ENCODE data around the gene TSPAN9. TPM values are rescaled to one million over a fixed set of nuclear protein-coding genes. Genes with fewer than 3 reads are reported as not detected.
A peak's percentile ranks its signal among the peaks of the same experiment; 100 is the strongest.

The TSPAN9 gene
- total RNA-seq, 1 experiment from 2014 or later, result 11.0 TPM

DNA sequence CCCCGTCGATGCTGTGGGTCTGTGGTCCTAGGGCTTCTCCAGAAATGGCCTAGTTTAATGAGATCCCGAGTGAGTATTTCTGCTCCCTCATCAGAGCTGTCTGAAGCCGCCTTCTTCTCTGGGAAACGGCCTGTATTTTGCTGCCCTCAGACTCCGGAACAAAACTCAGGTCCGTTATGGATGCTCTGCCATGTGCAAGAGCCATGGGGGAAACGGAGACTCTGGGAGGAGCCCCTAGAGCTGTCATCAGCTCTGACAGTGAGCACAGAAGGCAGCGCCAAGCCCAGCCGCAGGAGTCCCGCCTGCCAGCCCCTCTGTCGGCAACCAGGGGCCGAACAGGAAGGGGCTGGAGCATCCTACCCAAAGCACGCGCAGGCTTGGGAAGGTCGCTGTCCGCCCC is 221.4 kb downstream of the TSPAN9 start:
- in situ Hi-C loops (cut with HindIII; ENCODE audit: low pct_unique_long_range_greater_than_20kb, low sequenced_read_pairs), result no loop called here
- DNase-seq (ENCODE audit: low read depth), result no peak

DNA sequence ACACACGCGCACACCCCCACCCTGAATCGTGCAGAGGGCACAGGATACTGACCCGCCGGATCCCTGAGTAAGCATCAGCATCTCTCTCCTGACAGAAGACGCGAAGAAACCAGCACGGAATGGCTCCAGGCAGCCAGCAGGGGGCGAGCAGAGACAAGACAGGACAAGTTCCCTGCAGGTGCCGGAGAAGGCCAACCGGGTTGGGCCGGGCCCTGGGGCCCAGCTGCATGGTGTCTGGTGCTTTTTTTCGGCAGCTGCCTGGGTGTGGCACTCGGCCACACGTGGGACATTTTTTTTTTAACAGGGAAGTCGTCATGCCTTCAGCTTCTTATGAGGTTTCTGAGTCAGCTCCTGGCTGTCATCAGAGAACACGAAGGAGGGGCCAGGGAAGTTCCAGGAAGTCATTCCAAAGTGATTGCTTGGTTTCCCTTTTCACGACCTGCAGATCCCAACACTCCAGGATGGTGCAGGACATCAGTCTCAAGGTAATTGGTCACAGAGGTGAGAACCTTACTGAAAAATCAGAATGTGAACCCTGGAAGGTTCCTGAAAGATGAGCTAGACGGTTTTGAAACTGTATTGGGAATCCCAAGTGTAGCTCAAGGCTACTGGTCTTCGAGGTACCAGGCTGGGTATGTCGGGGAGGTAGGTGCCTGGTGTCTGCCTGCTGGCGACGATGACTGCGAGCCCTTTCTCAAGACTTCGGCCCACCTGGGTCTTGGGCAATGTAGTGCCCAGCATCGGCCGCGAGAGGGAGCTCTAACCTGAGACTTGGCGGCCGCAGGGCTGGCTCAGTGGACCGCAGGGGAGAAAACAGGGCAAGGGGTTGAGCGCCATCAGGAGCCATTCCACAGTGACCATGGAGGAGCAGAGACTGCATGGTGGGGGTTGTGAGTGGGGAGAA is 223.0 kb downstream of the TSPAN9 start:
- DNase-seq (ENCODE audit: low read depth), result peak; percentile 97
- in situ Hi-C loops (cut with HindIII; ENCODE audit: low pct_unique_long_range_greater_than_20kb, low sequenced_read_pairs), result no loop called here

DNA sequence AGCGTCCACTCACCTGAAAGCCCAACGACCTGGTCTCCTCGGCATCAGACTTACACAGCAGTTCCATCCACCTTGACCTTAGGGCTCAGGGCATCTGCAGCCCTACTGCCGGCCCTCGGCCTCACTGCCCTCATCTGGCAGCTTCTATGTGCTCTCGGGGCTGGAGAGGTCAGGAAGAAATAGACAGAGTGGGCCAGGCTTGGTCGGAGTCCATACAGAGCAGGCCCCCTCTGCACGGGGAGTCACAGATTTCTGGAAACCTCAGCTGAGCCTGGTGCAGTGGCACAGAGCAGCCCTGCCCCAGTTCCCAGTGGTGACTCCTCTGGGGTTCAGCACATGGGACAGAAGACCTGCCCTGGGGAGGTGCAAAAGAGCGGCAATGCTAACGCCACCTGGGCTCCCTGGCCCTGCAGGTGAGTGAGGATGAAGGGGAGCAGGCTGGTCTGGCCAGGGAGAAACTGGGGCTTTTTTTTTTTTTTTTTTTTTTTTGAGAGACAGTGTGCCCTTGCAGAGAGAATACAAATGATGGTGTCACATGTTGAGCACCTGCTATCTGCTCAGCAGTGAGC is 223.7 kb downstream of the TSPAN9 start:
- in situ Hi-C loops (cut with HindIII; ENCODE audit: low pct_unique_long_range_greater_than_20kb, low sequenced_read_pairs), result no loop called here

DNA sequence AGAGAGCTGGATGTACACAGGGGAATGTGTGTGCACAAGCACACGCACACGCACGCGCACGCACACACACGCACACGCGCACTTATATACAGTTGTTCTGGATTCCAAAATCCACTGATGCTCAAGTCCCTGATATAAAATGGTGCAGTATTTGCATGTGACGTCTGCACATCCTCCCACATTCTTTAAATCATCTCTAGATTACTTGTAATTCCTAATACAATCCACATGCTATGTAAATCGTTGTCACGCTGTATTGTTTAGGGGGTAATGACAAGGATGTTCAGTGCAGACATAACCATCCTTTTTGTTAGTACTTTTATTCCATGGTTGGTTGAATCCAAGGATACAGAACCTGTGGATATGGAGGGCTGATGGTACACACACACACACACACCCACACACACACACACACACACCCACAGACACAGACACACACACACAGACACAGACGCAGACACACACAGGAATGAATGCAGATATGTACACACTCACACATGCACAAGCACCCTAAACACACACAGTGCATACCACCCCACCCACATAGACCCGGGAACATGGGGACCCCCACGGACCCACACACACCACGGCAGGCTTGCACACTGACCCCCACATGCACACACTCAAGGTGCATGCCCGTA is 225.3 kb downstream of the TSPAN9 start:
- in situ Hi-C loops (cut with HindIII; ENCODE audit: low pct_unique_long_range_greater_than_20kb, low sequenced_read_pairs), result no loop called here
- no peak for DNase-seq (ENCODE audit: low read depth)

More for the DNA sequence above, 223.7 kb downstream of the TSPAN9 start:
- DNase-seq (ENCODE audit: low read depth), result no peak

DNA sequence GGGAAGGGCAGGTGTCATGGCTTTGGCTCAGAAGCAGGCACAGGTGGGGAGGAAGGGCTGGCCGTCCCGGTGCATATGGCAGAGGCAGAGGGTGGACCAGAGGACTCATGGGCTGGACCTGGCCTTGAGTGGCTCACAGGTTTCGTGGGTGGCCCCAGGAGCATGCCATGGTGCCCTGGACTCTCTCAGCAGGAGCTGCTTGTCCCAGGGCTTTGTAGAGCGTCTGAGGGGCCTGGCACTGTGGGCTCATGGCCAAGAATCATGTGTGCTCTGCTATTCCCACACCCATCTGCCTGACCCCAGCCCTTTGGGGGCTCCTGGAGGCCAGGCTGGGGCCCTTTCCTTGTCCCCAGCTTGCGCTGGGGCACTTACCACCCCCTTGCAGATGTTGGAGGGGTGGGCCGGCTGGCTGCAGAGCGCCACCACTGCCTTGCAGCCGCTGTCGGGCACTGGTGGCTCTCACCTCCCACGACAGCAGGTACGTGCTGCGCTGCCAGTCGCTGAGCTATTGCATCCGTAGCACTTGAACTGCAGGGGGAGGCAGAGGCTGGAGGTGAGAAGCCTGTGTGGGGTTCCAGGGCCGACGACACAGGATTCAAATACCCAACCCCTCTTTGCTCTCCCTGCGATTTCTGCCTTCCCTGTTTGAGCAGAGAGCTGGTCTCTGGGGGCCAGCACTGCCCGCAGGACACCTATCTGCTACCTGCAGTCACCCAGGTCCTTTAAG is 226.4 kb downstream of the TSPAN9 start:
- peak; percentile 19 for DNase-seq (ENCODE audit: low read depth)
- in situ Hi-C loops (cut with HindIII; ENCODE audit: low pct_unique_long_range_greater_than_20kb, low sequenced_read_pairs), result no loop called here

DNA sequence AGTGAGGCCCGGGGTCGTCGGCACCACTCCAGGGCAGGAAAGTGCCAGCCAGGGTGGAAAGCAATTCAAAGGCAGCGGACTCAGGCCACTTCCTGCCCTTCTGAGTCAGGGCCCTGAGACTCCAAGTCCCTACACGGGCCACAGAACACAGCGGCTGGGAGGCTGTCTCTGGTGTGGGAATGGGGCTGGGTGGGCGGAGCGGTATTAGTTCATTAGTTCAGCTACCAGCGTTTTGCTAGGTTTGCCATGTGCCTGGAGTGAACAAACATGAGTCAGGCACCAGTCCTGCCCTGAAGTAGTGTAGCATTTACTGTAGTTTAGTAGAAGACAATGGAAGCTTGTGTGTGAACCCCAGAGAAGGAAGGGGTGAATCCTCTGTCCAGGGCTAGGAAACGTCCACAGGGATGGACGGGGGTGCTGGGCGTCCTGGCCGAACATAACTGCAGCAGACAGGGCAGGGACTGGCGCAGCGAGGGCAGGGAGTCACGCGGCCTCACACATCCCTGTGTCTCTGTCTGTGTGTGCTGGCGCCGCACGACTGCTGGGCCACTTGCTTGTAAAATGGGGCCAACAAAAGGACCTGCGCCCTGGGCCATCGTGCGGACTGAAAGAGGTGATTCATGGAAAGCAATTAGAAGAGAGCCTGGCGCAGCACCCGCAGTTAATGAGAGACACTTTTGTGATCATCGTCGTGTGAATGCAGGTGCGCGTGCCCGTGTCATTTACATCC is 227.4 kb downstream of the TSPAN9 start:
- in situ Hi-C loops (cut with HindIII; ENCODE audit: low pct_unique_long_range_greater_than_20kb, low sequenced_read_pairs), result no loop called here
- peak; percentile 91 for DNase-seq (ENCODE audit: low read depth)

DNA sequence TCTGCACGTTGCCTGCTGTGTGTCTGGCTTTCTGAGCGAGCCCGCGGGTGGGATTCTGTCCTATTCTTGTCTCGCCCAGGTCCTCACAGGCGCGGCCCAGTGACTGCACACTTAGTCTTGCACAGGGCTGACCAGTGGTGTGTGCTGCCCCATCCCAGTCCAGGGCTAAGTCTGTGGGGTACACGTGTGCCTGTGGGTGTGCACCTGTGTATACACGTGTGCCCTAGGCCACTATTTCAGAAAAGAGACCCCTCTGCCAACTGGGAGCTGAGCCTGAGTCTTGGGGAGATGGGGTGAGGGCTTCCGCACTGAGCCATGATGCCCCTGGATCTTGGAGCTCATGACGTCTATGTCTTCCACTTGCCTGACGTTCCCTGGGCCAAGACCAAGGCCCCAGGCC is 228.3 kb downstream of the TSPAN9 start:
- DNase-seq (ENCODE audit: low read depth), result no peak
- in situ Hi-C loops (cut with HindIII; ENCODE audit: low pct_unique_long_range_greater_than_20kb, low sequenced_read_pairs), result no loop called here

DNA sequence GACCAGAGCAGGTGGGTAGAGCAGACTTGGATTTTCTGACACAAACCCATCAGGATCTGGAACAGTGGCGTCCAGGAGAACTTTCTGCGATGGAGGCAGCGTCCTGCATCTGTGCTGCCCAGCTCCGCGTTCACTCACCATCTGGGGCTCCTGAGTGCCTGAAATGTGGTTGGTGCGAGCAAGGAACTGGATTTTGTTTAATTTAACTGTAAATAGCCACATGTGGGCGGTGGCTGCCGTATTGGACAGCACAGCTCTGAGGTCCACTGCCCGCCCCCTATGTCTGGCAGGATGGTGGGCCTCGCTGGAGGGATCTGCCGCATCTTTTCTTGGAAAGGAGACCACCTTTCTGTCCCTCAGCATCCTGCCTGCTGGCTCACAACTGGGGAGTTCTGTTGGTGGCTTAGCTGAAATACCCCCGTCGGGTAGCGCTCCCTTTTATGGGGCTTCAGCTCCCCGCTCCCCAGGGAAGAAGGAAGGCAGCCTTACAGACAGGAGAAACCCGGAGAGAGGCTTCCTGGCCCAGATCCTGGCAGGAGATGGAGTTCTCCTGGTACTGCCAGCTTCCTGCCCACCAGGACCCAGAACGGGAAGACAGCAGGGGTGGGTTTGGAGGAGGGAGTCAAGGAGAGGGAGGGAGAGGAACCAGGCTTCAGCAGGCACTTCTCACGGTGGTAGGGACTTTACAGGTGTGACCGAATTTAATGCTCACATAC is 228.9 kb downstream of the TSPAN9 start:
- in situ Hi-C loops (cut with HindIII; ENCODE audit: low pct_unique_long_range_greater_than_20kb, low sequenced_read_pairs), result no loop called here
- no peak for DNase-seq (ENCODE audit: low read depth)

DNA sequence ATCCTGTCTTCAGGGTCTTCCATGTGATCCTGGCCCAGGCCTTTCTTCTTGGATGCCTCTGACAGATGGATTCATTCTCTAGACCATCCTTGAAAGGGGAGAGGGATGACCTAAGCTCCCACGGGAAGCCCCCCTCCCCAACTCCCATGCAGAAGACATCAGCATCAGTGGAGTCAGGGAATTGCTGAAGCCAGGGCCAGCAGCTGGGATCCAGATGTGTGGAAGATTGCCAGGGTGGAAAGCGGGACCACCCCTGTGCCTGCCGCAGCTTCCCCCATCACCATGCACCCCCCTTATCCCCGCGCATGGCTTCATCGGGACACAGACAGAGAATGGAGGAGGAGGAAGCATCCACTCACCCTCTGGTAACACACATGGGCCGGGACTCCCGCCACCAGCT is 230.2 kb downstream of the TSPAN9 start:
- DNase-seq (ENCODE audit: low read depth), result no peak
- in situ Hi-C loops (cut with HindIII; ENCODE audit: low pct_unique_long_range_greater_than_20kb, low sequenced_read_pairs), result no loop called here

DNA sequence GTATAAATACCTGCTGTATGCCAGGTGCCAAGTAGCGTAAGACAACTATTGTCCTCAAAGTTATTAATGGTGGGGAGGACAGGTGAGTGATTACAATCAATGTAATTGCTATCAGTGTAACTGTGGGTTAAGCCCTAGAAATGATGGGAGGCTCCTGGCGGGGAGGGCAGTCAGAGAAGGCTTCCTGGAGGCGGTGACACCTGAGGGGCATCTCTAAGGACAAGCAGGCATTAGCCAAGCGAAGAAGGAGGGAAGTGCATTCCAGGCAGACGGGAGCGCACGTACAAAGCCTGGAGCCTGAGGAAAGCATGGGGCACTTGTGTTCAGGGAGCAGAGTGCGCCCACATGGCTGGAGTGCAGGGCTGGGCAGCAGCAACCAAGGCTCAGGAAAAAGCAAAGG is 230.9 kb downstream of the TSPAN9 start:
- DNase-seq (ENCODE audit: low read depth), result no peak

DNA sequence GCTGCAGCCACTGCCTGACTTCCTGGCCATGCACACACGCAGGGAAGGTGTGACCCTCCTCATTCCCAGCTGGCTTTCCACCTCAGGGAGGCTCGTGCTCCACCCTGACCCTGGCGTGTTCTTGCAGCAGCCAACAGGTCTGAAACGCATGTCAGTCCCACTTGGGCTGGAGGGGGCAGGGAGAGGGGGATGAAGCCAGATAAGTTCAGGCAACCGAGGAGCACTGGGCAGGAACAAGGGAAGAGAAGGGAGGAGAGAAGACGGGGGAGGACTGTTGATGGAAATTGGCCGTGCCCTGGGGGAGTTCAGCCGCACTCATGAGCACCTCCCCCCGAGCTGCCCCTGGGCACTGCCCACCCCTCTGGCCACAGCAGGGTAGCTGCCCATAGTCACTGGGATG is 231.4 kb downstream of the TSPAN9 start:
- no peak for DNase-seq (ENCODE audit: low read depth)
- in situ Hi-C loops (cut with HindIII; ENCODE audit: low pct_unique_long_range_greater_than_20kb, low sequenced_read_pairs), result no loop called here

More for the DNA sequence above, 230.9 kb downstream of the TSPAN9 start:
- in situ Hi-C loops (cut with HindIII; ENCODE audit: low pct_unique_long_range_greater_than_20kb, low sequenced_read_pairs), result no loop called here

DNA sequence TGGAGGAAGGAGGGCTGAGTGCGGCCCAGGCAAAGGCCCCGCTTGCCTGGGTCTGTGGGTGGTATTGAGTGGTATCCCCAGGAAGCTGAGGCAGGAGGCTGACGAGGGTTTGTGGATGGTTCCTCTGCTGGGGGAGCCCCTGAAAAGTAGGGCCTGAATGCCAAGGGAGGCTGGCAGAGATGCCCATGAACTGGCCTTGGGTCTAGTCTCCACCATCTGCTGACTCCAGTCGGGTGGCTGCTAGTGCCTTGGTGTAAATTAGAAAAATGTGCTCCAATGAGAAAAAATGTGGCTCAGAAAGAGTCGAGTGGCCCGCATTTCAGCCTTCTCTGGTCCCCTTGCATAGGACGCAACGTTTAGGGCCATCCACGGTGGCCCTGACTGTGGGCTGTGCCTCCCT is 232.6 kb downstream of the TSPAN9 start:
- DNase-seq (ENCODE audit: low read depth), result no peak
- in situ Hi-C loops (cut with HindIII; ENCODE audit: low pct_unique_long_range_greater_than_20kb, low sequenced_read_pairs), result no loop called here

DNA sequence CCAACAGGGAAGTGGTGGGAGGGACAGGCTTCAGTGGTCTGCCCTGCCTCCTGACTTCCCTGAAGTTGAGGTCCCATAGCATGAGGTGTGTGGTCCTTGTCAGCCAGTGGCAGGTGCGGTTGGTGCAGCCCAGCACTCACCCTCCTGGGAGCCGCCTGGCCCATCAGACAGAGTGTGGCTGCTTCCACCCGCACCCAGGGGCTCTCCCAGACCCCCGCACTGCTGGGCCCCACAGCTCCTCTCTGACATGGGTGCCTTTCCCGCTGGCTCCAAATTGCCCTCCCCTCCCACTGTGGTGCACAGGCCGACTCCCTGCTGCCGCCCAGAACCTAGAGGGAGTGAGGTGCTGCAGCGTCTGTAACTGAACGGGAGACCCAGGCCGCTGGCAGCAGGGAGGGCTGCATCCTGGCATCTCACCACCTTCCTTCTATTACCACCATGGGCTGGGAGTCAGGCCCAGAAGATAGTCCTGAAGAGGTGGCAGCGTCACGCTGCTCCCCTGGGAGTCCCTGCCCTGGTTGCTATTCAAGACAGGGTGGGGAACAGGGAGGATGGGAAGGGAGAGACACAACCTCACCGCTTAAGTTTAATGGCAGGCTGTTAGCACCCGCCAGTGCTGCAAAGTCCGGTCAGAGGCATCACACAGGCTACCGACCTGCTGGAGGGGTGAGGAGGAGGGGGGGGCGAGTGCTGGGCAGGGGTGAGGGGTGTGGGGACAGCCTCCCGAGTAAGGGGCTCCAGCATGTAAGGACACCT is 233.3 kb downstream of the TSPAN9 start:
- DNase-seq (ENCODE audit: low read depth), result no peak
- in situ Hi-C loops (cut with HindIII; ENCODE audit: low pct_unique_long_range_greater_than_20kb, low sequenced_read_pairs), result no loop called here

DNA sequence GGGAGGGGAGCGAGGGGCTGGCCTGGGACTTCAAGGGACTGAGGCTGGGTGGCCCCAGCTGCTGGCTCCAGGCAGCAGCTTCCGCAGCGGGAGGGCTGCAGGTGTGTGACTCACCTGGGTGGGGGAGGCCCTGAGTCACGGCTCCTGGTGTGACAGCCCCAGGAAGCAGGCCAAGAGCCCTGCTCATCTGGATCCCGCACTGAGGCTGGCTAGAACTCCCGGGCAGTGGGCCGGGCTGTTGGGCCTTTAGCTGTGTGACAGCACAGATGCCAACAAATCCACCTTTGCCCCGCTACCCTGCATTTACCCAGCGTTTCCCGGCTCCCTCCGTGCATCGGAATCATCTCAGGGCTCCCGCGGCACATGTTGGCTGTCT is 233.8 kb downstream of the TSPAN9 start:
- peak; percentile 21 for DNase-seq (ENCODE audit: low read depth)
- in situ Hi-C loops (cut with HindIII; ENCODE audit: low pct_unique_long_range_greater_than_20kb, low sequenced_read_pairs), result no loop called here

DNA sequence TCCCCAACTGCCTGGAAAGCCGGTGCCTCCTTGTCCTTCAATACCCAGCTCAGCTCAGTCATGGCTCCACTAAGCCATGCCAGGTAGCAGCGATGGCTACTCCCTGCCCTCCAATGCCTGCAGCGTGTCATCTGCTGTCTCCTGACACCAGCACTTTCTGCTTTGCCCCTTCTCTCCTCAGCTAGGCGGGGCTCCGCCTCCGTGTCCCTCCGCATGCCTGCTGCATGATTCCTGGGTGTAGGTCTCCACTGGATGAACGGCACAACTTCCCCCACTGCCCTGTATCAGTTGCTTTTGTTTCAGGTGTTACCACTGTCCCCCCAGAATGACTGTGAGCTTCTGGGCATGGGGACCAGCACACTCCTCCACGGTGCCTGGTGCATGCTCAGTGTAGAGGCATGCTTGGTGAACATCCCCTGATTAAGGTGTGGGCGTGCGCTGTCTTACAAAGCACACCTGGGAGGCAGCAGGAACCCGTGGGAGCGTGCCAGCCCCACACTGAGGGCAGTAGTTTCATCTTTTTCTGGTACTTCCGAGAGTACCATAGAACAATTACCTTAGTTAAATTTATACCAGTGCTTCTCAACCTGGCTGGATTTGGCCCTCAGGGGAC is 234.4 kb downstream of the TSPAN9 start:
- no peak for DNase-seq (ENCODE audit: low read depth)
- in situ Hi-C loops (cut with HindIII; ENCODE audit: low pct_unique_long_range_greater_than_20kb, low sequenced_read_pairs), result no loop called here

DNA sequence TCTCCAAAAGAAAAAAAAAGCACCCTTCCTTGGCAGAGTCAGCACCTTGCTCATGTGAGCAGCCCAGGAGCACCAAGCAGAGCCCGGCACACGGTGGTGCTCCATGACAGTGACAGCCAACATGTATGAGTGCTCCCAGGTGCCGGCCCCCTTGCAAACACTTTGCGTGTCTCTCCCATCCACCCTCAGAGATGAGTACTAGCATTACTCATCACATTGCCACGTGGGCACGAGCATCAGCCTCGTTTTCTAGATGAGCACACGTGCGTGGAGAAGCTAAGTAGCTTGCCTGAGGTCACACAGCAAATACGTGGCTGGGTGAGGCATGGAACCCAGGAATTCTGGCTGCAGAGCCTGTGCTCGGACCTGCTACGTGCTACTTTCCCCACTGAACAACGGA is 235.9 kb downstream of the TSPAN9 start:
- in situ Hi-C loops (cut with HindIII; ENCODE audit: low pct_unique_long_range_greater_than_20kb, low sequenced_read_pairs), result no loop called here
- peak; percentile 55 for DNase-seq (ENCODE audit: low read depth)
